Activated T-helper 9 cell treated with anti-CD3 and anti-CD28 coated beads, Interleukin-2, amount 50 U/mL, for 16 hours (primary cell): Measurements from ENCODE around the gene SLC45A1.
"Not testable (repeated sequence)": the region's sequence is repeated elsewhere in the genome, so short reads cannot be mapped to it uniquely, and the experiment has no call there.

ENCODE experiments used
- DNase-seq: peaks from one replicate; pipeline ENCODE4 v3.0.0-alpha.2; 2020; ENCODE audit warnings: low read depth

SLC45A1 gene

GRCh38 chr1:8367571-8368194, 49.8 kb downstream of the SLC45A1 start:
- DNase-seq: no peak

- DNase-seq: no peak
Observed at GRCh38 chr1:8368956-8369639, 51.2 kb downstream of the SLC45A1 start.

GRCh38 chr1:8370046-8370881, 52.4 kb downstream of the SLC45A1 start:
- no peak for DNase-seq

GRCh38 chr1:8370905-8371315, 53.0 kb downstream of the SLC45A1 start:
- DNase-seq: no peak

- DNase-seq: no peak
Observed at GRCh38 chr1:8371372-8371991, 53.6 kb downstream of the SLC45A1 start.

GRCh38 chr1:8373125-8373524, 55.2 kb downstream of the SLC45A1 start:
- no peak for DNase-seq

- DNase-seq: no peak
Observed at GRCh38 chr1:8373581-8374241, 55.8 kb downstream of the SLC45A1 start.

- DNase-seq: no peak
Observed at GRCh38 chr1:8374356-8374755, 56.4 kb downstream of the SLC45A1 start.

- DNase-seq: no peak
Observed at GRCh38 chr1:8374812-8375211, 56.9 kb downstream of the SLC45A1 start.

GRCh38 chr1:8376358-8376840, 58.5 kb downstream of the SLC45A1 start:
- no peak for DNase-seq

GRCh38 chr1:8377271-8377981, 59.5 kb downstream of the SLC45A1 start:
- no peak for DNase-seq

GRCh38 chr1:8378178-8378577, 60.3 kb downstream of the SLC45A1 start:
- no peak for DNase-seq

- DNase-seq: no peak
Observed at GRCh38 chr1:8378981-8379470, 61.1 kb downstream of the SLC45A1 start.

GRCh38 chr1:8379513-8380186, 61.7 kb downstream of the SLC45A1 start:
- DNase-seq: no peak

GRCh38 chr1:8380310-8380709, 62.4 kb downstream of the SLC45A1 start:
- not testable (repeated sequence) for DNase-seq

GRCh38 chr1:8381618-8382017, 63.7 kb downstream of the SLC45A1 start:
- DNase-seq: no peak

GRCh38 chr1:8382051-8382505, 64.2 kb downstream of the SLC45A1 start:
- DNase-seq: no peak

GRCh38 chr1:8382608-8383505, 64.9 kb downstream of the SLC45A1 start:
- DNase-seq: no peak

- DNase-seq: no peak
Observed at GRCh38 chr1:8384088-8384487, 66.2 kb downstream of the SLC45A1 start.
